Measurements from ENCODE around the gene CAMSAP1.
A peak's percentile ranks its signal among the peaks of the same experiment; 100 is the strongest.

Gene CAMSAP1

GRCh38 chr9:135939351-135940265, 32.3 kb upstream of the CAMSAP1 start:
- no peak for DNase-seq

- DNase-seq: no peak
Observed at GRCh38 chr9:135937521-135938489, 30.5 kb upstream of the CAMSAP1 start.

GRCh38 chr9:135933114-135933513, 25.8 kb upstream of the CAMSAP1 start:
- DNase-seq: peak in 1 of 3 experiments; percentile 25

GRCh38 chr9:135932656-135933055, 25.3 kb upstream of the CAMSAP1 start:
- no peak for DNase-seq

- no peak for DNase-seq
Observed at GRCh38 chr9:135931349-135931820, 24.0 kb upstream of the CAMSAP1 start.

GRCh38 chr9:135930446-135931345, 23.4 kb upstream of the CAMSAP1 start:
- no peak for DNase-seq

GRCh38 chr9:135929656-135930445, 22.5 kb upstream of the CAMSAP1 start:
- DNase-seq: no peak

GRCh38 chr9:135928731-135929655, 21.6 kb upstream of the CAMSAP1 start:
- DNase-seq: no peak

GRCh38 chr9:135928074-135928730, 20.9 kb upstream of the CAMSAP1 start:
- DNase-seq: no peak

- DNase-seq: no peak
Observed at GRCh38 chr9:135927195-135928013, 20.1 kb upstream of the CAMSAP1 start.

GRCh38 chr9:135926402-135927194, 19.3 kb upstream of the CAMSAP1 start:
- DNase-seq: peak in 2 of 3 experiments; percentile 19 to 61

GRCh38 chr9:135925496-135926133, 18.3 kb upstream of the CAMSAP1 start:
- no peak for DNase-seq

- DNase-seq: no peak
Observed at GRCh38 chr9:135924628-135925338, 17.4 kb upstream of the CAMSAP1 start.

- DNase-seq: no peak
Observed at GRCh38 chr9:135923508-135923907, 16.2 kb upstream of the CAMSAP1 start.

- DNase-seq: no peak
Observed at GRCh38 chr9:135921749-135922310, 14.5 kb upstream of the CAMSAP1 start.

- no peak for DNase-seq
Observed at GRCh38 chr9:135920973-135921585, 13.7 kb upstream of the CAMSAP1 start.
